WTC11 (cell line): ENCODE measurements around the gene ITGA3.

Source experiments
- ATF1 ChIP-seq: sonication (generic); formaldehyde crosslinking; IDR thresholded peaks from 2 replicates; pipeline ENCODE4 v1.8.1; 2023; ENCODE audit warnings: mild to moderate bottlenecking, moderate library complexity, missing genetic modification reagents
- ATF3 ChIP-seq: sonication (generic); formaldehyde crosslinking; conservative IDR thresholded peaks from 2 replicates; pipeline ENCODE4 v1.8.1; 2022; ENCODE audit warnings: mild to moderate bottlenecking, missing genetic modification reagents
- E2F1 ChIP-seq: sonication (generic); formaldehyde crosslinking; IDR thresholded peaks from 2 replicates; pipeline ENCODE4 v1.8.0; 2022; ENCODE audit warnings: mild to moderate bottlenecking, missing genetic modification reagents
- KAT7 ChIP-seq: sonication (generic); formaldehyde crosslinking; IDR thresholded peaks from 2 replicates; pipeline ENCODE4 v1.8.1; 2023; ENCODE audit warnings: missing genetic modification reagents, mild to moderate bottlenecking, borderline replicate concordance
- MAX ChIP-seq: sonication (generic); formaldehyde crosslinking; IDR thresholded peaks from 2 replicates; pipeline ENCODE4 v1.8.0; 2022; ENCODE audit warnings: mild to moderate bottlenecking, missing genetic modification reagents
- NR2C2 ChIP-seq: sonication (generic); formaldehyde crosslinking; IDR thresholded peaks from 2 replicates; pipeline ENCODE4 v1.8.0; 2022; ENCODE audit warnings: mild to moderate bottlenecking, missing genetic modification reagents
- TEAD1 ChIP-seq: sonication (generic); formaldehyde crosslinking; IDR thresholded peaks from 2 replicates; pipeline ENCODE4 v1.8.0; 2022; ENCODE audit warnings: mild to moderate bottlenecking, missing genetic modification reagents
- USF2 ChIP-seq: sonication (generic); formaldehyde crosslinking; IDR thresholded peaks from 2 replicates; pipeline ENCODE4 v1.8.1; 2023; ENCODE audit warnings: mild to moderate bottlenecking, missing genetic modification reagents, moderate library complexity
- TF ChIP-seq, protein P1 (sequence below): fragments of 200-600 bp; IDR thresholded peaks from 2 replicates; pipeline ENCODE4 v1.8.0; 2022; ENCODE audit warnings: antibody characterized with exemption

GRCh38 chr17:50090971-50091917 lies 35.3 kb downstream of the ITGA3 start:
- no peak for TF ChIP-seq ATF1 (CRISPR knock-in tag)
- no peak for TF ChIP-seq USF2
- TF ChIP-seq NR2C2 (CRISPR knock-in tag) = no peak
- TF ChIP-seq, protein P1, sequence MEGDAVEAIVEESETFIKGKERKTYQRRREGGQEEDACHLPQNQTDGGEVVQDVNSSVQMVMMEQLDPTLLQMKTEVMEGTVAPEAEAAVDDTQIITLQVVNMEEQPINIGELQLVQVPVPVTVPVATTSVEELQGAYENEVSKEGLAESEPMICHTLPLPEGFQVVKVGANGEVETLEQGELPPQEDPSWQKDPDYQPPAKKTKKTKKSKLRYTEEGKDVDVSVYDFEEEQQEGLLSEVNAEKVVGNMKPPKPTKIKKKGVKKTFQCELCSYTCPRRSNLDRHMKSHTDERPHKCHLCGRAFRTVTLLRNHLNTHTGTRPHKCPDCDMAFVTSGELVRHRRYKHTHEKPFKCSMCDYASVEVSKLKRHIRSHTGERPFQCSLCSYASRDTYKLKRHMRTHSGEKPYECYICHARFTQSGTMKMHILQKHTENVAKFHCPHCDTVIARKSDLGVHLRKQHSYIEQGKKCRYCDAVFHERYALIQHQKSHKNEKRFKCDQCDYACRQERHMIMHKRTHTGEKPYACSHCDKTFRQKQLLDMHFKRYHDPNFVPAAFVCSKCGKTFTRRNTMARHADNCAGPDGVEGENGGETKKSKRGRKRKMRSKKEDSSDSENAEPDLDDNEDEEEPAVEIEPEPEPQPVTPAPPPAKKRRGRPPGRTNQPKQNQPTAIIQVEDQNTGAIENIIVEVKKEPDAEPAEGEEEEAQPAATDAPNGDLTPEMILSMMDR = no peak
- no peak for TF ChIP-seq ATF3
- no peak for TF ChIP-seq TEAD1 (CRISPR knock-in tag)
- no peak for TF ChIP-seq MAX (CRISPR knock-in tag)
- TF ChIP-seq KAT7 (CRISPR knock-in tag) = no peak
- no peak for TF ChIP-seq E2F1
